Activated naive CD4-positive, alpha-beta T cell treated with anti-CD3 and anti-CD28 coated beads, Interleukin-2, amount 50 U/mL, for 72 hours (primary cell): ENCODE results near the gene BRD8. TPM values are rescaled to one million over a fixed set of nuclear protein-coding genes. Genes with fewer than 3 reads are reported as not detected.

Experiments used
- total RNA-seq, 2 donors: library from RNA; stranded (reverse); gene quantifications; one replicate each; pipeline ENCODE4 v1.2.3, GENCODE V29; 2022

Gene BRD8
- total RNA-seq, 2 donors from 2014 or later: 58.3 to 209 TPM

Other genes starting within 250 kb of the BRD8 start
- 10 to 100 TPM; 24.0 to 38.0 TPM for gene FAM13B, start 145.6 kb downstream of the BRD8 start, total RNA-seq
- not detected for gene WNT8A, start 94.6 kb downstream of the BRD8 start, total RNA-seq
- gene NME5, start 39.2 kb downstream of the BRD8 start, total RNA-seq: not detected
- 10 to 100 TPM; 63.0 to 82.9 TPM for gene KIF20A, start 482 bp upstream of the BRD8 start, total RNA-seq
- 10 to 100 TPM; 38.4 to 56.6 TPM for gene CDC23, start 34.7 kb upstream of the BRD8 start, total RNA-seq
- under 1 TPM in 1 of 2 donors, not detected in 1; 0.11 TPM for gene GFRA3, start 96.0 kb upstream of the BRD8 start, total RNA-seq
- gene CDC25C, start 153.2 kb upstream of the BRD8 start, total RNA-seq: 10 to 100 TPM; 19.1 to 30.5 TPM
- 10 to 100 TPM; 31.7 to 48.4 TPM for gene FAM53C, start 159.6 kb upstream of the BRD8 start, total RNA-seq
- 10 to 100 TPM; 40.5 to 54.6 TPM for gene KDM3B, start 174.1 kb upstream of the BRD8 start, total RNA-seq